T-cell (primary cell): ENCODE measurements around the gene RAB1B. TPM values are rescaled to one million over a fixed set of nuclear protein-coding genes. Genes with fewer than 3 reads are reported as not detected.

Experiments used
- total RNA-seq, 35 experiments: library from RNA in 6 of 35; stranded (reverse) in 6 of 35; fragments of 120-200 nt in 1 of 35; gene quantifications; one replicate each; pipeline versions ENCODE4 v1.2.1 to v1.2.4 and lab custom pipeline; 2013 to 2026

RAB1B gene
- total RNA-seq, 5 donors from 2014 or later (not counting 1 experiment from before 2014, with no cell fraction given) = 60.7 to 98.8 (median 95.2) TPM

Other genes with a start within 250 kb of the RAB1B start
- gene CATSPER1, start 242.2 kb upstream of the RAB1B start, total RNA-seq = not detected
- under 1 TPM in 1 of 5 donors, not detected in 4; 0.18 TPM for gene GAL3ST3, start 219.5 kb upstream of the RAB1B start, total RNA-seq
- 100 to 1,000 TPM; 189 to 264 (median 224) TPM for gene SF3B2, start 216.3 kb upstream of the RAB1B start, total RNA-seq
- 100 to 1,000 TPM; 222 to 268 (median 236) TPM for gene PACS1, start 198.4 kb upstream of the RAB1B start, total RNA-seq
- gene KLC2, start 10.9 kb upstream of the RAB1B start, total RNA-seq = 10 to 100 TPM; 36.9 to 52.9 (median 43.9) TPM
- gene CNIH2, start 9.5 kb downstream of the RAB1B start, total RNA-seq = 1 to 10 TPM; 1.9 to 9.9 (median 2.7) TPM
- 10 to 100 TPM; 24.5 to 63.3 (median 56.9) TPM for gene YIF1A, start 20.5 kb downstream of the RAB1B start, total RNA-seq
- under 1 TPM in 4 of 5 donors, not detected in 1; 0.19 to 0.33 (median 0.23) TPM for gene TMEM151A, start 23.3 kb downstream of the RAB1B start, total RNA-seq
- gene CD248, start 48.4 kb downstream of the RAB1B start, total RNA-seq = 10 to 100 TPM in 2 of 5 donors, 1 to 10 TPM in 3; 2.5 to 14.7 (median 8.7) TPM
- 10 to 100 TPM in 2 of 5 donors, 1 to 10 TPM in 3; 5.0 to 11.7 (median 8.3) TPM for gene RIN1, start 67.8 kb downstream of the RAB1B start, total RNA-seq
- gene BRMS1, start 76.5 kb downstream of the RAB1B start, total RNA-seq = 10 to 100 TPM; 42.9 to 58.8 (median 54.8) TPM
- 1 to 10 TPM; 4.0 to 9.2 (median 7.9) TPM for gene B4GAT1, start 79.0 kb downstream of the RAB1B start, total RNA-seq
- gene SLC29A2, start 103.1 kb downstream of the RAB1B start, total RNA-seq = 10 to 100 TPM in 3 of 5 donors, 1 to 10 TPM in 2; 8.5 to 14.7 (median 14.4) TPM
- gene NPAS4, start 152.4 kb downstream of the RAB1B start, total RNA-seq = not detected
- gene MRPL11, start 170.2 kb downstream of the RAB1B start, total RNA-seq = 10 to 100 TPM; 23.5 to 29.4 (median 27.2) TPM
- gene PELI3, start 198.3 kb downstream of the RAB1B start, total RNA-seq = 10 to 100 TPM; 12.9 to 22.0 (median 13.8) TPM
- 10 to 100 TPM; 20.7 to 34.6 (median 29.5) TPM for gene DPP3, start 211.8 kb downstream of the RAB1B start, total RNA-seq
- gene BBS1, start 242.0 kb downstream of the RAB1B start, total RNA-seq = 10 to 100 TPM; 17.0 to 41.6 (median 34.9) TPM